ENCODE measurements around the gene RGS11. TPM values are rescaled to one million over a fixed set of nuclear protein-coding genes. Genes with fewer than 3 reads are reported as not detected.

The RGS11 gene
- total and polyA plus RNA-seq, 2 experiments from 2014 or later, result 0.74 to 1.8 TPM

DNA sequence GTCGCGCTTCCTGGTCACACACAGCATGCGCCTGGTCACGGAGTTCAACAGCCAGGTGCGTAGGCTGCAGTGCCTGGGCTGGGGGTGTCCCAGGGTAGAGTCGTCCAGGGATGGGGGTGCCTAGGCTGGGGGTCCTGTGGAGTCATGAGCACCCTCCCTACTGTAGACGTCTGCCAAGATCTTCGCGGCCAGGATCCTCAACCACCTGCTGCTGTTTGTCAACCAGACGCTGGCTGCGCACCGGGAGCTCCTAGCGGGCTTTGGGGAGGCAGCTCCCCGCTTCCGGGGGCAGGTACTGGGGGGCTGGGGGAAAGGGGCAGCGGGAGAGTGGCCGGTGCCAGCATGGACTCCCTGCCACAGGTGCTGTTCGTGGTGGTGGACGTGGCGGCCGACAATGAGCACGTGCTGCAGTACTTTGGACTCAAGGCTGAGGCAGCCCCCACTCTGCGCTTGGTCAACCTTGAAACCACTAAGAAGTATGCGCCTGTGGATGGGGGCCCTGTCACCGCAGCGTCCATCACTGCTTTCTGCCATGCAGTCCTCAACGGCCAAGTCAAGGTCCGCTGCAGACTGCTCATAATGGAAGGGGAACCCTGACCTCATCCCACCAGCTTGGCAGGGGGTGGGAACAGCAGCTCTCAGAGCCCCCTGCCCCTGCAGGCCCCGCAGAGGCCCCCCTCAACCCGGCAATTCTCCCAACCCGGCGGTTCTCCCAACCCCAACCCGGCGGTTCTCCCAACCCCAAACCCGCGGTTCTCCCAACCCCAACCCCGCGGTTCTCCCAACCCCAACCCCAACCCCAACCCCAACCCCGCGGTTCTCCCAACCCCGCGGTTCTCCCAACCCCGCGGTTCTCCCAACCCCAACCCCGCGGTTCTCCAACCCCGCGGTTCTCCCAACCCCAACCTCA, 9.7 kb upstream of the RGS11 start:
- H3K36me3 Mint-ChIP-seq (ENCODE audit: low read depth), result peaks cover 8% of the 10 kb centered on the region
- H3K9me2 ChIP-seq (ENCODE audit: insufficient read depth), result no peaks in the 10 kb centered on the region
- no peaks in the 10 kb centered on the region for H3K79me2 ChIP-seq (replicated peaks; ENCODE audit: insufficient read depth)
- H3K27me3 ChIP-seq (ENCODE audit: insufficient read depth), result peaks cover 12% of the 10 kb centered on the region
- H3K36me3 ChIP-seq (ENCODE audit: insufficient read depth), result no peaks in the 10 kb centered on the region
- no peaks in the 10 kb centered on the region for H3F3A ChIP-seq (replicated peaks; ENCODE audit: low read depth)
- H3K4me3 ChIP-seq, result no peak overlapping the region
- no peak overlapping the region for H2AFZ ChIP-seq
- H3K27ac Mint-ChIP-seq, result no peak overlapping the region
- H3K4me1 Mint-ChIP-seq, result no peaks in the 10 kb centered on the region
- no peaks in the 10 kb centered on the region for H3K9me3 Mint-ChIP-seq
- TF ChIP-seq EZH2phosphoT487 (IDR thresholded peaks at IDR 0.05; ENCODE audit: unreplicated experiment) (no peak), POLR2AphosphoS5 (IDR thresholded peaks at IDR 0.05; ENCODE audit: low read depth) (no peak), ZNF114 (CRISPR knock-in tag; IDR thresholded peaks at IDR 0.05) (no peak), CREB1 (CRISPR knock-in tag; IDR thresholded peaks at IDR 0.05; ENCODE audit: low read depth) (no peak), ZNF331 (CRISPR knock-in tag; IDR thresholded peaks at IDR 0.05; ENCODE audit: low read depth) (no peak), JUNB (IDR thresholded peaks at IDR 0.05; ENCODE audit: unreplicated experiment) (no peak), NANOG (IDR thresholded peaks at IDR 0.05; ENCODE audit: borderline replicate concordance) (no peak), STAT1 (IDR thresholded peaks at IDR 0.05; ENCODE audit: unreplicated experiment) (no peak), EZH2 (IDR thresholded peaks at IDR 0.05; ENCODE audit: low read depth, unreplicated experiment) (no peak)
- TF ChIP-seq, protein P1, sequence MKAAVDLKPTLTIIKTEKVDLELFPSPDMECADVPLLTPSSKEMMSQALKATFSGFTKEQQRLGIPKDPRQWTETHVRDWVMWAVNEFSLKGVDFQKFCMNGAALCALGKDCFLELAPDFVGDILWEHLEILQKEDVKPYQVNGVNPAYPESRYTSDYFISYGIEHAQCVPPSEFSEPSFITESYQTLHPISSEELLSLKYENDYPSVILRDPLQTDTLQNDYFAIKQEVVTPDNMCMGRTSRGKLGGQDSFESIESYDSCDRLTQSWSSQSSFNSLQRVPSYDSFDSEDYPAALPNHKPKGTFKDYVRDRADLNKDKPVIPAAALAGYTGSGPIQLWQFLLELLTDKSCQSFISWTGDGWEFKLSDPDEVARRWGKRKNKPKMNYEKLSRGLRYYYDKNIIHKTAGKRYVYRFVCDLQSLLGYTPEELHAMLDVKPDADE (IDR thresholded peaks at IDR 0.05), result no peak
- TF ChIP-seq, protein P2, sequence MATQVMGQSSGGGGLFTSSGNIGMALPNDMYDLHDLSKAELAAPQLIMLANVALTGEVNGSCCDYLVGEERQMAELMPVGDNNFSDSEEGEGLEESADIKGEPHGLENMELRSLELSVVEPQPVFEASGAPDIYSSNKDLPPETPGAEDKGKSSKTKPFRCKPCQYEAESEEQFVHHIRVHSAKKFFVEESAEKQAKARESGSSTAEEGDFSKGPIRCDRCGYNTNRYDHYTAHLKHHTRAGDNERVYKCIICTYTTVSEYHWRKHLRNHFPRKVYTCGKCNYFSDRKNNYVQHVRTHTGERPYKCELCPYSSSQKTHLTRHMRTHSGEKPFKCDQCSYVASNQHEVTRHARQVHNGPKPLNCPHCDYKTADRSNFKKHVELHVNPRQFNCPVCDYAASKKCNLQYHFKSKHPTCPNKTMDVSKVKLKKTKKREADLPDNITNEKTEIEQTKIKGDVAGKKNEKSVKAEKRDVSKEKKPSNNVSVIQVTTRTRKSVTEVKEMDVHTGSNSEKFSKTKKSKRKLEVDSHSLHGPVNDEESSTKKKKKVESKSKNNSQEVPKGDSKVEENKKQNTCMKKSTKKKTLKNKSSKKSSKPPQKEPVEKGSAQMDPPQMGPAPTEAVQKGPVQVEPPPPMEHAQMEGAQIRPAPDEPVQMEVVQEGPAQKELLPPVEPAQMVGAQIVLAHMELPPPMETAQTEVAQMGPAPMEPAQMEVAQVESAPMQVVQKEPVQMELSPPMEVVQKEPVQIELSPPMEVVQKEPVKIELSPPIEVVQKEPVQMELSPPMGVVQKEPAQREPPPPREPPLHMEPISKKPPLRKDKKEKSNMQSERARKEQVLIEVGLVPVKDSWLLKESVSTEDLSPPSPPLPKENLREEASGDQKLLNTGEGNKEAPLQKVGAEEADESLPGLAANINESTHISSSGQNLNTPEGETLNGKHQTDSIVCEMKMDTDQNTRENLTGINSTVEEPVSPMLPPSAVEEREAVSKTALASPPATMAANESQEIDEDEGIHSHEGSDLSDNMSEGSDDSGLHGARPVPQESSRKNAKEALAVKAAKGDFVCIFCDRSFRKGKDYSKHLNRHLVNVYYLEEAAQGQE (IDR thresholded peaks at IDR 0.05; ENCODE audit: unreplicated experiment), result no peak
- TF ChIP-seq, protein P3, sequence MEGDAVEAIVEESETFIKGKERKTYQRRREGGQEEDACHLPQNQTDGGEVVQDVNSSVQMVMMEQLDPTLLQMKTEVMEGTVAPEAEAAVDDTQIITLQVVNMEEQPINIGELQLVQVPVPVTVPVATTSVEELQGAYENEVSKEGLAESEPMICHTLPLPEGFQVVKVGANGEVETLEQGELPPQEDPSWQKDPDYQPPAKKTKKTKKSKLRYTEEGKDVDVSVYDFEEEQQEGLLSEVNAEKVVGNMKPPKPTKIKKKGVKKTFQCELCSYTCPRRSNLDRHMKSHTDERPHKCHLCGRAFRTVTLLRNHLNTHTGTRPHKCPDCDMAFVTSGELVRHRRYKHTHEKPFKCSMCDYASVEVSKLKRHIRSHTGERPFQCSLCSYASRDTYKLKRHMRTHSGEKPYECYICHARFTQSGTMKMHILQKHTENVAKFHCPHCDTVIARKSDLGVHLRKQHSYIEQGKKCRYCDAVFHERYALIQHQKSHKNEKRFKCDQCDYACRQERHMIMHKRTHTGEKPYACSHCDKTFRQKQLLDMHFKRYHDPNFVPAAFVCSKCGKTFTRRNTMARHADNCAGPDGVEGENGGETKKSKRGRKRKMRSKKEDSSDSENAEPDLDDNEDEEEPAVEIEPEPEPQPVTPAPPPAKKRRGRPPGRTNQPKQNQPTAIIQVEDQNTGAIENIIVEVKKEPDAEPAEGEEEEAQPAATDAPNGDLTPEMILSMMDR (conservative IDR thresholded peaks at IDR 0.05; ENCODE audit: low read depth in 2 of 2), result no peak
- TF ChIP-seq, protein P4, sequence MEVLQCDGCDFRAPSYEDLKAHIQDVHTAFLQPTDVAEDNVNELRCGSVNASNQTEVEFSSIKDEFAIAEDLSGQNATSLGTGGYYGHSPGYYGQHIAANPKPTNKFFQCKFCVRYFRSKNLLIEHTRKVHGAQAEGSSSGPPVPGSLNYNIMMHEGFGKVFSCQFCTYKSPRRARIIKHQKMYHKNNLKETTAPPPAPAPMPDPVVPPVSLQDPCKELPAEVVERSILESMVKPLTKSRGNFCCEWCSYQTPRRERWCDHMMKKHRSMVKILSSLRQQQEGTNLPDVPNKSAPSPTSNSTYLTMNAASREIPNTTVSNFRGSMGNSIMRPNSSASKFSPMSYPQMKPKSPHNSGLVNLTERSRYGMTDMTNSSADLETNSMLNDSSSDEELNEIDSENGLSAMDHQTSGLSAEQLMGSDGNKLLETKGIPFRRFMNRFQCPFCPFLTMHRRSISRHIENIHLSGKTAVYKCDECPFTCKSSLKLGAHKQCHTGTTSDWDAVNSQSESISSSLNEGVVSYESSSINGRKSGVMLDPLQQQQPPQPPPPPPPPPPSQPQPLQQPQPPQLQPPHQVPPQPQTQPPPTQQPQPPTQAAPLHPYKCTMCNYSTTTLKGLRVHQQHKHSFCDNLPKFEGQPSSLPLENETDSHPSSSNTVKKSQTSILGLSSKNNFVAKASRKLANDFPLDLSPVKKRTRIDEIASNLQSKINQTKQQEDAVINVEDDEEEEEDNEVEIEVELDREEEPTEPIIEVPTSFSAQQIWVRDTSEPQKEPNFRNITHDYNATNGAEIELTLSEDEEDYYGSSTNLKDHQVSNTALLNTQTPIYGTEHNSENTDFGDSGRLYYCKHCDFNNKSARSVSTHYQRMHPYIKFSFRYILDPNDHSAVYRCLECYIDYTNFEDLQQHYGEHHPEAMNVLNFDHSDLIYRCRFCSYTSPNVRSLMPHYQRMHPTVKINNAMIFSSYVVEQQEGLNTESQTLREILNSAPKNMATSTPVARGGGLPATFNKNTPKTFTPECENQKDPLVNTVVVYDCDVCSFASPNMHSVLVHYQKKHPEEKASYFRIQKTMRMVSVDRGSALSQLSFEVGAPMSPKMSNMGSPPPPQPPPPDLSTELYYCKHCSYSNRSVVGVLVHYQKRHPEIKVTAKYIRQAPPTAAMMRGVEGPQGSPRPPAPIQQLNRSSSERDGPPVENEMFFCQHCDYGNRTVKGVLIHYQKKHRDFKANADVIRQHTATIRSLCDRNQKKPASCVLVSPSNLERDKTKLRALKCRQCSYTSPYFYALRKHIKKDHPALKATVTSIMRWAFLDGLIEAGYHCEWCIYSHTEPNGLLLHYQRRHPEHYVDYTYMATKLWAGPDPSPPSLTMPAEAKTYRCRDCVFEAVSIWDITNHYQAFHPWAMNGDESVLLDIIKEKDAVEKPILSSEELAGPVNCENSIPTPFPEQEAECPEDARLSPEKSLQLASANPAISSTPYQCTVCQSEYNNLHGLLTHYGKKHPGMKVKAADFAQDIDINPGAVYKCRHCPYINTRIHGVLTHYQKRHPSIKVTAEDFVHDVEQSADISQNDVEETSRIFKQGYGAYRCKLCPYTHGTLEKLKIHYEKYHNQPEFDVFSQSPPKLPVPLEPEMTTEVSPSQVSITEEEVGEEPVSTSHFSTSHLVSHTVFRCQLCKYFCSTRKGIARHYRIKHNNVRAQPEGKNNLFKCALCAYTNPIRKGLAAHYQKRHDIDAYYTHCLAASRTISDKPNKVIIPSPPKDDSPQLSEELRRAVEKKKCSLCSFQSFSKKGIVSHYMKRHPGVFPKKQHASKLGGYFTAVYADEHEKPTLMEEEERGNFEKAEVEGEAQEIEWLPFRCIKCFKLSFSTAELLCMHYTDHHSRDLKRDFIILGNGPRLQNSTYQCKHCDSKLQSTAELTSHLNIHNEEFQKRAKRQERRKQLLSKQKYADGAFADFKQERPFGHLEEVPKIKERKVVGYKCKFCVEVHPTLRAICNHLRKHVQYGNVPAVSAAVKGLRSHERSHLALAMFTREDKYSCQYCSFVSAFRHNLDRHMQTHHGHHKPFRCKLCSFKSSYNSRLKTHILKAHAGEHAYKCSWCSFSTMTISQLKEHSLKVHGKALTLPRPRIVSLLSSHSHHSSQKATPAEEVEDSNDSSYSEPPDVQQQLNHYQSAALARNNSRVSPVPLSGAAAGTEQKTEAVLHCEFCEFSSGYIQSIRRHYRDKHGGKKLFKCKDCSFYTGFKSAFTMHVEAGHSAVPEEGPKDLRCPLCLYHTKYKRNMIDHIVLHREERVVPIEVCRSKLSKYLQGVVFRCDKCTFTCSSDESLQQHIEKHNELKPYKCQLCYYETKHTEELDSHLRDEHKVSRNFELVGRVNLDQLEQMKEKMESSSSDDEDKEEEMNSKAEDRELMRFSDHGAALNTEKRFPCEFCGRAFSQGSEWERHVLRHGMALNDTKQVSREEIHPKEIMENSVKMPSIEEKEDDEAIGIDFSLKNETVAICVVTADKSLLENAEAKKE (CRISPR knock-in tag; IDR thresholded peaks at IDR 0.05), result no peak
- DNase-seq (ENCODE audit: low spot score), result no peak
- no peak overlapping the region for H3K27ac ChIP-seq (ENCODE audit: low read depth)
- H3K27me3 Mint-ChIP-seq (ENCODE audit: insufficient read depth, low read depth, poor library complexity), result peaks cover 9% of the 10 kb centered on the region
- no peak overlapping the region for H3K4me3 Mint-ChIP-seq
- H3K4me2 ChIP-seq, result no peak overlapping the region
- H3K4me1 ChIP-seq (ENCODE audit: insufficient read depth), result no peaks in the 10 kb centered on the region
- no peak for ATAC-seq
- no peaks in the 10 kb centered on the region for H4K20me1 ChIP-seq (replicated peaks; ENCODE audit: insufficient read depth)
